ENCODE results near the gene PLCB4. TPM values are rescaled to one million over a fixed set of nuclear protein-coding genes. Genes with fewer than 3 reads are reported as not detected.

The PLCB4 gene
- total RNA-seq, 1 donor from 2014 or later = 1.1 TPM

DNA sequence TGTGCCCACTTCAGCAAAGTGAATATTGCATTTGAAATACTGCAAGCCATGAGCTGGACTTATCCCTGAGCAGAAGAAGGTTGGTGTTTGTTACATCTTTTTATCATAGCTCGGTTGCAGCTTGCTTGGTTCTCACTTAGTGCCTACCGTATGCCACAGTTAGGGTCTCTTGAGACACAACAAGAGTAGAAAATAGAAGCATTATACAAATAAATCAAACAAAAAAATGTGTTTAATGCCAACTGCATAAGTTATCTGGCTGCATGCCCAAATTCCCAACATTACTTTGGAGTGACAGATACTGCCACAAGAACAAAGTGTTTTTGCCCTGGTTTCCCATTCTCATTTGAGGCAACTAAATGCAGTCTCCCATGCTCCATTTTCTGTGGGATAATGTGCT, 391.6 kb downstream of the PLCB4 start:
- ATAC-seq = no peak

- no peak for ATAC-seq
Observed at GRCh38 chr20:9467995-9468394, 399.1 kb downstream of the PLCB4 start.

DNA sequence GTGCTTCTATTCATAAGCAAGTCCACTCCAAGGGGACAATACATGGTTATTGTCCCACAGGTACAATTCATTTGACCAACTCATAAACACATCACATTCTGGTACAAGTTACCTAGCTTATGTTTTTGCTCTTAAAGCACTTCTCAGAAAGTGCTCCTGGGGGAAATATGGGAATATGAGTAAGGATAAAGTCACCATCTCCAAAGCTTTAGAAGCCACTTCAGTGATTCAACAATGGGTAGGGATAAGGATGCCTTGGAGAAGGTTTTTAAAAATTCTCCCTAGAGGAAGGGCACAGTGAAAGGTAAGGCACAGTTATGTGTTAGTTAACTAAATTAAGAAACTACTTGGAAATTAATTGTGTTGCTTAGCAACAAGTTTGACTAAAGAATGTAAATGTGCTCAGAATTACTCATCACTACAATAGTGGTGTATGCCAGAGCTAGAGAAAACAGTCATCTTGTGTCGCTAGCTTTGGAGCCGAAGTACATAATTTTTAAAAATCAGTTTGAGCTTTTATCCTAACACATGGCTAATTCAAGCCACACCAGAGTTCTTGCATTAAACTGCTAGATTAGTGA, 406.0 kb downstream of the PLCB4 start:
- ATAC-seq = no peak

DNA sequence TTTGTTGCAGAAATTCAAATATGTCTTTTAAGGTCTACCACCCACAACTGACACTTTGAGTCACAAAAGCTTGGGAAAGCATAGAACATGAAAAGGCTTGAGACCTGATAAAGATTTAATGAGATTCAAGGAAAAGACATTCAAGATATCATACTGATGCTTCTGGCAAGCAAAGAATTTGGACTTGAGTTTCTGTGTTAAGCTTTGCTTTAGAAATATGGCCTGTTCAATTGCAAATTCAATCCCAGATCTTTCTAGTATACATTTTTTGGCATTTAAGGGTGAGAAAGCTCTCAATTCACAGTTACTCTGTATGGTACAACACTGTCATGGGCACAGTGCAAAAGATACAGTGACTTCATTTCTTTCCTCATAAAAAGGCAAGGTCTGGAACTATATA, 406.6 kb downstream of the PLCB4 start:
- ATAC-seq = no peak

DNA sequence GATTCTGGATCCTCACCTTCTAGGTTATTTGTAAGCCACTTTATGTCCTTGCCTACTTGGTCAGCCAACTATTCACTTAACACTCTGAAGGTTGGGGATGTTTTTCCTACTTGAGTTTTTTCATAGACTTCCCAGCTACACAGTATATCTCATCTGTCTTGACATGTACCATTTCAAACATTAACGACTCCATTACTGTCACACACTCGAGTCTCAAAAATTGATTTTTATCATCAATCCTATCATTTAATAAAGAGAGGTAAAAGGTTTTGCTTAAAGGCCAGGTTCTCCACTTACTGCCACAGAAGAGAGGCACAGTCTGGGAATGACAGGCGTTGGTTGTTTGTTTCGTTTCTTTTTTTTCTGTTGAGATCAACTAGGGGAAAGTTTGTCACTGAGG, 407.3 kb downstream of the PLCB4 start:
- no peak for ATAC-seq

GRCh38 chr20:9476637-9477036, 407.8 kb downstream of the PLCB4 start:
- ATAC-seq = no peak

DNA sequence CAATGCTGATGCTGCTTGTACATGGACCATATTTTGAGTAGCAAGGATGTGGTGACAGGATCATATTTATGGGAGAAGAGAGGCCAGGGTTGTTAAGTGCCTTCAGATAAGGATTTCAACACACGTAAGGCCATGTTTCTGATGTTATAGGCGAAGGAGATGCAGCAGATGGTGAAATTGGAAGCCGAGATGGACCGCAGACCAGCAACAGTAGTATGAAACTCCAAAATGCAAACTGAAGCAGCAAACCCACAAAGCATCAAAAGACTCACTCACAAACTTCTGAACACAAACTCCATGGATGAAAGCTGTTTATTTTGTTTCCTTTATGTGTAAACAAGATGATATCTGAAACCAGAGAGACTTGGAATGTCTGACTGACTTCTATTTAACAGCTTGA, 409.9 kb downstream of the PLCB4 start:
- ATAC-seq = no peak

DNA sequence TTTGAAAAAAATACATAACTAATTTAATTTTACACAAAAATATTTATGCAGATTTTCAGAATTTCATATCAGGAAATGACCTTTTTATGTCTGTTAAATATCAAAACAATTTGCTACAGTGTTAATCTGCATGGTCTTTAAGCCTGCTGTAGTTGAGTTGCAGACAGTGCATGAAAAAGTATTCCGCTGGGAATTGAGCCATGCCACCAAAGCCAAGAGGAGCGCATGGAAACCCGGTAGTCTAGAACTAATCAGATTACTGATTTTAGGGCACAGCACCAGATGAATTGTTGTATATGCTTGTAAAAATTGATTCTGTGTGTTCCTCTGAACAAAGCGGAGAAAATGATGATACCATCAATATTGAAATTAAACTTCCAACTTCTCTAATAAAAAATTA, 411.2 kb downstream of the PLCB4 start:
- ATAC-seq = no peak

DNA sequence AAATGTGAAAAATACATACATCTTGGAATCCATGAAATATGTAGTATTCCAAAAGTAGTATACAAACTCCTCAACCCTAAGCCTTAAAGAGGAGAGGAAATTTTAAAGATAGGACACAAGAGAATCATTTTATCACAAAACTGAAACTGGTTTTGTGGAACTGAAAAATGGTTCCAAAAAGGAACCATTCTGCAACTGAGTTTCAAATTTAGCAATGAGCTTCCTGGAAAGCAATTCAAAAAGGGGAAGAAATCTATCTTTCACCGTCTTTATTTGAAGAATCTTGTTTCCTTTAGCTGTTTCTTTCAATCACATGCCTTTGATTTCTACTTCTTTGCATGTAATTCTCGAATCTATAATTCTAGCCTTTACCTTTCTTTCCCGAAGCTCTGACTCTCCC, 413.3 kb downstream of the PLCB4 start:
- no peak for ATAC-seq

- no peak for ATAC-seq
Observed at GRCh38 chr20:9483131-9483530, 414.2 kb downstream of the PLCB4 start.

DNA sequence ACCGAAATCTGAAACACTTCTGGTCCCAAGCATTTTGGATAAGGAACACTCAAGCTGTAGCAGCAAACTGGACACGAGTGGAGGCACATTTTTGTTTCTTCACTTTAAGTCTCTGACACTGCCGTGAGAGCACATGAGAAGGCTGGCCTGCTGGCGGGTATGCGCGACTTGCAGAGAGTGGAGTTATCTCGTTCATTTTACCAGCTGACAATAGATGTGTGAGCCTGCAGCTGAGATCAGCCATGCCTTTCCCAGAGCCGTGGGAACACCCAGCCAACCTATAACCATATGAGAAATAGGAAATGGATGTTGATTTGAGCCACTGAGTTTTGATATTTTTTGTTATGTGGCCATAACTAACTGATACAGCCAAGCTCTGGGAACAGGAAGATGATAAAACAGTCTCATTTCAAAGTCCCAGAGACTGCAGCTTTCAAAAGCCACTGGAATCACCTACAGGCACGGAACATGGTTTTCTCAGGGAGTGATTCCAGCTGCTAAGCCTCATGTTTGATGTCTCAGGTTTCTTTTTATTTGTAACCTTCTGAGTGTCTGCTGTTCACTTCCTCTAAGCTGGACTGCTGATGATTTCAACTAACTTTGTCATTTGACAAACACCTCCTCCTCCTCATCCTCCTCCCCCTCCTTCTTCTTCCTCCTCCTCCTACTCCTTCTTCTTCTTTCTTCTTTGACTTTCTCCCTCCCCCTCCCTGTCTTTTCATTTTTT, 416.9 kb downstream of the PLCB4 start:
- no peak for ATAC-seq

DNA sequence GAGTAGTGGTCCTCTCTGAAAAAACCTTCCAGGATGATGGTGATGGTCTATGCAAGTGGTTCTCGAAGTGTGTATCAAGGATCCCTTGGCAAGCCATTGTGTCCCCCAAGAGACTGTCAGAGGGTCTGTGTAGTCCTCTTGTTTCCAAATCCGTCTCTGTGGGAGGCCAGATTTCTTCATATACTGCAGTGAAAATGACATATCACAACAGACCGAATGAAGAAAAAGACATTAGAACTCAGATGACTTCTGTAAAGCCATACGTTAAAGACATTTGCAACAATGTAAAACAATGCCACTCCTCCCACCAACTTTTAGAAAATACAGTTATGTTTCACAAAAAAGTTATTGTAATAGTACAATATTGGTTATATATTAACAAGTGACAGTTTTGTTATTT, 418.3 kb downstream of the PLCB4 start:
- ATAC-seq = no peak

GRCh38 chr20:9488063-9488462, 419.2 kb downstream of the PLCB4 start:
- ATAC-seq = no peak

DNA sequence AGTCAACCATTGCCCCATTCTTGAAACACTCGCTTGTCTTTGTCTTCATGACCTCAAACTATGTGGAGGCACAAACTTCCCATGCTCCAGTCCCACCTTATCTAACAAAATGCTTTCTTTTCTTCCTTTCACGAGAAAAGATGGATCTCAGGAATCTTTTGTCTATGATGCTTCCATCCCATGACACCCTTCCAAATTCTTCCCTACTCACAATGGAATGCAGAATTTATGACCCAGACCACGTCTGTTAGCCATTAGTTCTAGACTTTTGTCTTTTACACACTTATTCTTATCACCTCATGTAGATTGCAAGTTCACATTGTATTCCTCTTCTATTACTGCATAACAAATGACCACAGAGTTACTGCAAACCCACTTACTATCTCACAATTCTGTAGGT, 421.3 kb downstream of the PLCB4 start:
- ATAC-seq = no peak

GRCh38 chr20:9490631-9491030, 421.7 kb downstream of the PLCB4 start:
- no peak for ATAC-seq

GRCh38 chr20:9491324-9491723, 422.4 kb downstream of the PLCB4 start:
- no peak for ATAC-seq

- ATAC-seq = no peak
Observed at GRCh38 chr20:9492067-9492466, 423.2 kb downstream of the PLCB4 start.

DNA sequence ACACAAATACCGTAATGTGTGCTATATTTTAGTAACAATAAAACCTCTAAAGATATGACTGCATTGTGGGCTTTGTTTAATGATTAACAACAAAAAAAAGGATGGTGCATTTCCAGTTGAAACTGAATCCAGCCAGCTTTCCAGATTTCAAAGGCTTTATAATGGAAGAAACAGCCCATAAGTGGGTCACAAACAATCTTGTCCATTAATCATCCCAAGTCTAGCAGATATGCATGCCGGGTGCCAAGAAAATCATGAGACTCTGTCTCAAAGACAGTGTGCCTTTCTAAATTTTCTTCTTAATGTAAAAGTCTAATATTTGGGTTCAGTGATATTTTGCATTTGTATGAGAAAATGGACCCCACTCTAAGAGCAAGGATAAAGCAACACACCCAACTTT, 424.9 kb downstream of the PLCB4 start:
- no peak for ATAC-seq

DNA sequence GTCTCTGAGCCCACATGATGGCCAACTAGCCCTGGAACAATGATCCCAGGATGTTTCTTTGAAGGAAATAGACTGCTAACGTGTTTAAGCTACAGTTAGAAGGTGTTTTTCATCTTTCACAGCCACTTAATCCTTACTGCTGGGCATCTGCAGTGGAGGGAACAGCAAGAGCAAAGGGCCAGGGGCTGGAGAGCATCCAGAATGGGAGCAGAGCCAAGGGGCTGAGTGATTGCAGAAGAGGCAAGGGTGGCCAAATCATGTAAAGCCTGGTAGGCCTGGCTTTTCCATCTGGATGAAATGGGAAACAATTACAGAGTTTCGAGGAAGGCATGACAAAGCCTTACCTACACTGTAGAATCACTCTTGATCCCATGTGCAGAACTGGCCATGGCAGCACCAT, 426.8 kb downstream of the PLCB4 start:
- ATAC-seq = no peak

GRCh38 chr20:9496155-9496554, 427.3 kb downstream of the PLCB4 start:
- no peak for ATAC-seq

DNA sequence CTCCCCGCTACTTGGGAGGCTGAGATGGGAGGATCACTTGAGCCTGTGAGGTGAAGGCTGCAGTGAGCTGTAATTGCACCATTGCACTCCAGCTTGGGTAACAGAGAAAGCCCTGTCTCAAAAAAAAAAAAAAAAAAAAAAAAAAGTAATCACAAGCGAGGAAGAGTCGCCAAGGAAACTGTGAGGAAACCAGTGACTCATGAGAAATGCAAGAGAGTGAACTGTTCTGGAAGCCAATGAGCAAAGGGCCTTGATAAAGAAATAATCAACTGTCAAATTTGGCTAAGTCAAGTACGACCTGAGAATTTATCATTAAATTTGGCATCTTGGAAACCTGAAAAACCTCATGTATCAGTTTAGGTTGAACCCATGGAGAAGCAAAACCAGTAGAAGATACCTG, 429.4 kb downstream of the PLCB4 start:
- ATAC-seq = no peak

GRCh38 chr20:9499126-9499899, 430.4 kb downstream of the PLCB4 start:
- ATAC-seq = no peak

- ATAC-seq = no peak
Observed at GRCh38 chr20:9500121-9500520, 431.2 kb downstream of the PLCB4 start.

- ATAC-seq = no peak
Observed at GRCh38 chr20:9501473-9501872, 432.6 kb downstream of the PLCB4 start.

Measured in esophagus mucosa (tissue), 1 donor.